HepG2 (cell line): ENCODE data around the gene TVP23A. TPM values are rescaled to one million over a fixed set of nuclear protein-coding genes. Genes with fewer than 3 reads are reported as not detected.

Experiments
- ATAC-seq: fragments of 200-7000 bp; cut with Tn5 transposase; 3 replicates; pipeline ENCODE4 v1.9.1; 2020; ENCODE audit warnings: mild to moderate bottlenecking, moderate library complexity
- BruUV-seq: library from RNA; stranded (reverse); fragments of 400-500 nt; replicated peaks from 2 replicates; lab custom pipeline; 2021; lab: Mats Ljungman, UMichigan
- CTCF ChIA-PET: fragments of 300-600 bp; formaldehyde crosslinking; extraction: SDS; loops from one replicate; lab custom pipeline; 2021; ENCODE audit warnings: low total read pairs, inconsistent platforms, low intra/inter-chr PET ratio; lab: Yijun Ruan, JAX
- POLR2A ChIA-PET: fragments of 350-600 bp; sonication (Branson Sonifier 250); formaldehyde crosslinking; loops from one replicate; lab custom pipeline; 2020; ENCODE audit warnings: antibody characterized with exemption, inconsistent platforms; lab: Yijun Ruan, JAX
- DNase-seq: peaks from one replicate; pipeline ENCODE4 v3.0.0-alpha.2; 2015; ENCODE audit warnings: low spot score
- FAIRE-seq: peaks from 3 replicates; lab custom pipeline; 2011; peaks lifted over from hg19 to GRCh38; lab: Jason Lieb, UNC
- H2AFZ ChIP-seq: one replicate; pipeline ENCODE4 v1.6.1; 2011; ENCODE audit warnings: low read length, inconsistent platforms
- H3K27ac ChIP-seq: fragments of 300-600 bp; 3 replicates; pipeline ENCODE4 v1.8.0; 2011; ENCODE audit warnings: mixed run types, mild to moderate bottlenecking, mixed read lengths, low read length, inconsistent platforms; ENCODE audit not compliant: insufficient read depth; ENCODE audit errors: extremely low read length
- H3K27me3 ChIP-seq, 2 experiments: fragments of 200-600 bp in 1 of 2; 2 replicates in 1 of 2; 3 replicates in 1 of 2; pipeline versions ENCODE4 v1.6.0 to v1.8.0; 2011; ENCODE audit warnings: low read length in 2 of 2, mild to moderate bottlenecking in 2 of 2, moderate library complexity in 2 of 2, inconsistent platforms in 1 of 2; ENCODE audit not compliant: insufficient read depth in 2 of 2, control insufficient read depth in 1 of 2
- H3K36me3 ChIP-seq, 2 experiments: fragments of 200-600 bp in 1 of 2; replicated peaks in 1 of 2; 2 replicates in 1 of 2; 3 replicates in 1 of 2; pipeline versions ENCODE4 v1.5.1 to v1.8.0; 2011; ENCODE audit warnings: low read length in 2 of 2, inconsistent platforms in 1 of 2; ENCODE audit not compliant: insufficient read depth in 2 of 2, control insufficient read depth in 1 of 2
- H3K4me1 ChIP-seq: 2 replicates; pipeline ENCODE4 v1.5.1; 2012; ENCODE audit warnings: low read length, inconsistent platforms; ENCODE audit not compliant: insufficient read depth
- H3K4me2 ChIP-seq: 2 replicates; pipeline ENCODE4 v1.6.0; 2011; ENCODE audit warnings: low read depth, low read length, inconsistent platforms
- H3K4me3 ChIP-seq, 3 experiments: fragments of 200-600 bp in 1 of 3; sonication (generic), shearing (Covaris generic) in 1 of 3; replicated peaks in 1 of 3; 2 replicates each; pipeline ENCODE4 v1.5.1; 2011 to 2016; ENCODE audit warnings: low read length in 3 of 3, inconsistent platforms in 2 of 3, low read depth in 2 of 3, mild to moderate bottlenecking in 2 of 3, control low read depth in 1 of 3, mixed read lengths in 1 of 3; ENCODE audit not compliant: insufficient read depth in 1 of 3
- H3K79me2 ChIP-seq: one replicate; pipeline ENCODE4 v1.6.1; 2011; ENCODE audit warnings: low read length, inconsistent platforms; ENCODE audit not compliant: insufficient read depth
- H3K9ac ChIP-seq: 2 replicates; pipeline ENCODE4 v1.6.0; 2011; ENCODE audit warnings: mild to moderate bottlenecking, low read depth, low read length, inconsistent platforms; ENCODE audit not compliant: insufficient read depth
- H3K9me3 ChIP-seq: 2 replicates; pipeline ENCODE4 v1.5.1; 2012; ENCODE audit warnings: mild to moderate bottlenecking, low read length
- H4K20me1 ChIP-seq: 2 replicates; pipeline ENCODE4 v1.6.0; 2011; ENCODE audit warnings: inconsistent platforms, mild to moderate bottlenecking, low read length, moderate library complexity; ENCODE audit not compliant: insufficient read depth
- ATF1 ChIP-seq: IDR thresholded peaks from 2 replicates; pipeline ENCODE4 v1.6.1; 2016; ENCODE audit warnings: mild to moderate bottlenecking, control low read depth
- ZNF282 ChIP-seq: fragments of 450-650 bp; IDR thresholded peaks from 2 replicates; pipeline ENCODE4 v1.6.1; 2018; ENCODE audit not compliant: partially characterized antibody
- ZNF414 ChIP-seq: sonication (generic); formaldehyde crosslinking; IDR thresholded peaks from 2 replicates; pipeline ENCODE4 v1.5.0; 2020; ENCODE audit warnings: missing genetic modification reagents
- WGBS: methylation state at CpG from one replicate; pipeline ENCODE4 v1.1.6; 2017; ENCODE audit warnings: low lambda C conversion rate; 5-methylcytosine and 5-hydroxymethylcytosine counted together
- in situ Hi-C: cut with HindIII; loops from 2 replicates; pipeline ENCODE4 v1.10.0; 2017; ENCODE audit warnings: low pct_unique_long_range_greater_than_20kb; ENCODE audit not compliant: extremely low pct_ligation_motif_present
- intact Hi-C: fragments of 100-400 bp; cut with micrococcal nuclease; formaldehyde crosslinking; loops from one replicate; pipeline ENCODE4 v1.10.0; 2022; ENCODE audit not compliant: unreplicated experiment
- polyA plus RNA-seq, 8 experiments: library from polyadenylated mRNA; depleted of rRNA in 3 of 8; stranded (reverse) in 7 of 8; unstranded in 1 of 8; fragments of >200 nt; fragmentation: Illumina TruSeq in 4 of 8; extraction: Trizol in 4 of 8; gene quantifications; 2 replicates each; pipeline versions ENCODE4 v1.2.1 to v1.2.3, GENCODE V29; 2011 to 2016; ENCODE audit warnings: low read depth in 4 of 8, missing spikeins in 1 of 8, mixed read lengths in 1 of 8; ENCODE audit not compliant: insufficient read depth in 1 of 8
- total RNA-seq, 5 experiments: library from RNA; depleted of rRNA; stranded (reverse); fragments of >200 nt; fragmentation: Illumina TruSeq; extraction: Trizol; gene quantifications; 2 replicates each; pipeline ENCODE4 v1.2.3, GENCODE V29; 2016; ENCODE audit warnings: low read depth in 1 of 5
- TF ChIP-seq, protein P1 (sequence below): sonication (generic); formaldehyde crosslinking; IDR thresholded peaks from 2 replicates; pipeline ENCODE4 v1.4.0; 2020; ENCODE audit warnings: mild to moderate bottlenecking, missing genetic modification reagents, borderline replicate concordance

Gene TVP23A
- total and polyA plus RNA-seq, 2 of the 13 experiments (the other 11 are each of a cell fraction or from before 2014, with no cell fraction given): not detected

DNA sequence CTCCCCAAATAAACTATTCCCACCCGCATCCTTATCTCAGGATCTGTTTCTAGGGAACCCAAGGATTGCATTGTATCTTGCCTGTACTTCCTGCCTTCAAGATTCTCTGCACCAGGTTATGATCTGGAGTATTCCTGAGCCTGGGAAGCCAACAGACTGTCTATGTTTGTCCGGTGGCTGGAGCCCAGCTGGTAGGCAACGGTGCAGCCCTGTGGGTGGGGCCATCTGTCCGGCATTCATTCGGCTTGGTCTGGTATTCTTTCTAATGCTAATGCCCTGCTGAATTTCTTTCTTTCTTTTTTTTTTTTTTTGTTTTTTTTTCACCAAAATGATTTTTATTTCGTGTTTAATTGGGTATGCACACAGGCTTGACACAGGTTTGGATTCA is 20.7 kb upstream of the TVP23A start:
- no peak overlapping the region for H3K9ac ChIP-seq
- POLR2A ChIA-PET: no interaction called here
- no peak overlapping the region for H3K27ac ChIP-seq
- no peak overlapping the region for H3K4me2 ChIP-seq
- no peaks in the 10 kb centered on the region for H3K9me3 ChIP-seq
- intact Hi-C loops: no loop called here
- no peak for TF ChIP-seq ZNF414 (CRISPR knock-in tag)
- TF ChIP-seq, protein P1, sequence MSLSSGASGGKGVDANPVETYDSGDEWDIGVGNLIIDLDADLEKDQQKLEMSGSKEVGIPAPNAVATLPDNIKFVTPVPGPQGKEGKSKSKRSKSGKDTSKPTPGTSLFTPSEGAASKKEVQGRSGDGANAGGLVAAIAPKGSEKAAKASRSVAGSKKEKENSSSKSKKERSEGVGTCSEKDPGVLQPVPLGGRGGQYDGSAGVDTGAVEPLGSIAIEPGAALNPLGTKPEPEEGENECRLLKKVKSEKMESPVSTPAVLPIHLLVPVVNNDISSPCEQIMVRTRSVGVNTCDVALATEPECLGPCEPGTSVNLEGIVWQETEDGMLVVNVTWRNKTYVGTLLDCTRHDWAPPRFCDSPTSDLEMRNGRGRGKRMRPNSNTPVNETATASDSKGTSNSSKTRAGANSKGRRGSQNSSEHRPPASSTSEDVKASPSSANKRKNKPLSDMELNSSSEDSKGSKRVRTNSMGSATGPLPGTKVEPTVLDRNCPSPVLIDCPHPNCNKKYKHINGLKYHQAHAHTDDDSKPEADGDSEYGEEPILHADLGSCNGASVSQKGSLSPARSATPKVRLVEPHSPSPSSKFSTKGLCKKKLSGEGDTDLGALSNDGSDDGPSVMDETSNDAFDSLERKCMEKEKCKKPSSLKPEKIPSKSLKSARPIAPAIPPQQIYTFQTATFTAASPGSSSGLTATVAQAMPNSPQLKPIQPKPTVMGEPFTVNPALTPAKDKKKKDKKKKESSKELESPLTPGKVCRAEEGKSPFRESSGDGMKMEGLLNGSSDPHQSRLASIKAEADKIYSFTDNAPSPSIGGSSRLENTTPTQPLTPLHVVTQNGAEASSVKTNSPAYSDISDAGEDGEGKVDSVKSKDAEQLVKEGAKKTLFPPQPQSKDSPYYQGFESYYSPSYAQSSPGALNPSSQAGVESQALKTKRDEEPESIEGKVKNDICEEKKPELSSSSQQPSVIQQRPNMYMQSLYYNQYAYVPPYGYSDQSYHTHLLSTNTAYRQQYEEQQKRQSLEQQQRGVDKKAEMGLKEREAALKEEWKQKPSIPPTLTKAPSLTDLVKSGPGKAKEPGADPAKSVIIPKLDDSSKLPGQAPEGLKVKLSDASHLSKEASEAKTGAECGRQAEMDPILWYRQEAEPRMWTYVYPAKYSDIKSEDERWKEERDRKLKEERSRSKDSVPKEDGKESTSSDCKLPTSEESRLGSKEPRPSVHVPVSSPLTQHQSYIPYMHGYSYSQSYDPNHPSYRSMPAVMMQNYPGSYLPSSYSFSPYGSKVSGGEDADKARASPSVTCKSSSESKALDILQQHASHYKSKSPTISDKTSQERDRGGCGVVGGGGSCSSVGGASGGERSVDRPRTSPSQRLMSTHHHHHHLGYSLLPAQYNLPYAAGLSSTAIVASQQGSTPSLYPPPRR (CRISPR knock-in tag): no peak
- no peak for TF ChIP-seq ZNF282
- no peak for TF ChIP-seq ATF1 (CRISPR knock-in tag)
- no peaks in the 10 kb centered on the region for H3K4me1 ChIP-seq
- WGBS: 21% methylated on average over 6 of the region's 6 CpGs
- no peak overlapping the region for H3K4me3 ChIP-seq
- DNase-seq: no peak
- no TSS peak for BruUV-seq
- no peak overlapping the region for H2AFZ ChIP-seq
- in situ Hi-C loops: no loop called here
- no peaks in the 10 kb centered on the region for H4K20me1 ChIP-seq
- no peak for ATAC-seq
- no peaks in the 10 kb centered on the region for H3K79me2 ChIP-seq
- CTCF ChIA-PET: no interaction called here
- H3K36me3 ChIP-seq: no peaks in the 10 kb centered on the region
- FAIRE-seq: no peak
- H3K27me3 ChIP-seq: peaks cover 0 to 34% of the 10 kb centered on the region in 2 experiments; a peak in 4 of 5 replicates
